IPS-NIHi7 (cell line): ENCODE results near the gene PRND.
"Not testable (repeated sequence)": the region's sequence is repeated elsewhere in the genome, so short reads cannot be mapped to it uniquely, and the experiment has no call there.

Experiments
- DNase-seq: peaks from one replicate; pipeline ENCODE4 v3.0.0; 2012; ENCODE audit warnings: mixed read lengths; ENCODE audit errors: extremely low spot score

PRND gene

DNA sequence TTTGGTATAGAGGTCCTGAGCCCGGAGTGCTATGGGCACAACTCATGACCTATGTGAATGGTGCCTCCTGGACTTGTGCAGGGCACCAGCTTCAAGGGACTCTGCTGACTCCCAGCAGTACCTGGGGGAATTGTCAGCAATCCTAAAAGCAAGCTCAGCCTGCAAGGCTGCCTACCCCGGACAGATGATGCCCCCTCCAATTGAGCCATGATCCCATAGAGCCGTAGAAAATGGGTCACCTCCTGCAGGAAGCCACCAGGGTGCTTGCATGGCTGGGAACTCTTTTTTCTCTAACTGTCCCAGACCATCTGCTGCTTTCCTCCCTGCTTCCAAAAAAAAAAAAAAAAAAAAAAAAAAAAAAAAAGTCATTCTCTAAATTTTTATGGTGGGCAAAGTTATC is 12.9 kb upstream of the PRND start:
- DNase-seq: no peak

DNA sequence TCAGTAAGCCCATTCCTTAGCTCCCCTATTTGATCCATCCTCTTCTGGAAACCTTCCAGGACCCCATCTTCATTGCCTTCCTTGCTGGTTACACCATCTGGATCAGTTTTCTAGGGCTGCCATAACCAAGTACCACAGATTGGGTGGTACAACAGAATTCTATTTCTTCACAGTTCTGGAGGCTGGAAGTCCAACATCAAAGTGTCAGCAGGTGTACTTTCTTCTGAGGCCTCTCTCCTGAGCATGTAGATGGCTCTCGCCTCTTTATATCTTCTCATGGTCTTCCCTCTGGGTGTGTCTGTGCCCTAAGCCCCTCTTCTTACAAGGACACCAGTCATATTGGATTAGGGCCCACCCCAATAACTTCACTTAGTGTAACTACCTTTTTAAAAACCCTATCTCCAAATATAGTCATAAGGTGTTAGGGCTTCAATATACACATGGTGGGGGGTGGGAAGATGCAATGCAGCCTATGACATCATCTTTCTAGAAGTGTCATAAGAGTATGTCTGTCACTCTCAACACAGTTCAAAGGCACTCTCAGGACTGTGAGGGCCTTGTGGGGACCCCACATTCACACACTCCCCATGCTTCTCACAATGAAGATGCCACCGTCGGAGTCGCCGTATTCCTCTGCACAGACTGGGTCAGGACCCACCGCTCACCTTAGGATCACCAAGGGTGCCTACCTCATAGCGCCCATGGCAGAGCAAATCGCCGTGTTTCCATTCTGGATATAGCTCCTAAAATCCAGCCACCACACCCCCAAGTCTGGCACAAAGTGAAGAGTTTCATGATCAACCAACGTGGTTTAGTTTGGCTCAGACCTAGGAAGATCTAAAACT is 12.2 kb upstream of the PRND start:
- no peak for DNase-seq

DNA sequence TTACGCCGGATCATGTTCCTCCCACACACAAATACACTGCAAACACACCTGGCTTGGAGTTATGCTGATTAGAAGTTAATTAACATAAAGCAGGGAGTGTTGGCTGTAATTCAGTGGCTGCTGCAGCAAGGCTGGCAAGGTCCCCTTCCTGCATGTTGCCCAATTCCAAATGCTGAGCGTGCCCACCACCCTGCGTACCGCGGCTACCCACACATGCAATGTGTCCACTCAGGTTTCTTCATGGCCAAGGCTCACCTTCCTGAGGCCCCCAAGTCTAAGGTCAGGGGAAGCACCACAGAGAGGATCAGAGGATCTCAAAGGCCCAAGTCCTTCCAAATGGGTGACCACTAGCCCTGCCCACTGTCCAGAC is 11.6 kb upstream of the PRND start:
- DNase-seq: no peak

DNA sequence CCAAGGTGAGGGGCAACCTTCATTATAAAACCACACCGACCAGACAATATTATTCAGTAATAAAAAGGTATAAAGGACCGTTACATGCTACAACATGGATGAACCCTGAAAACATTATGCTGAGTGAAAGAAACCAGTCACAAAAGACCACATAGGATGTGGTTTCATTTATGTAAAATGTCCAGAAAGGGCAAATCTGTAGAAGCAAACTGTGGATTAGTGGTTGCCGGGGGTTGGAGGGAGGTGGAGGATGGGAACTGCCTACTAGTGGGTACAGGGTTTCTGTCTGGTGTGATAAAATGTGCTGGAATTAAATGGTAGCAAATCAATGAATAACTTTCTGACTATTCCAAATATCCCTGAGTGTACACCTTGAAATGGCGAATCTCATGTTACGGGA is 10.2 kb upstream of the PRND start:
- no peak for DNase-seq

GRCh38 chr20:4713401-4713800 is 8.3 kb upstream of the PRND start:
- no peak for DNase-seq

GRCh38 chr20:4714818-4715217 is 6.9 kb upstream of the PRND start:
- DNase-seq: no peak

GRCh38 chr20:4717816-4718570 is 3.7 kb upstream of the PRND start:
- no peak for DNase-seq

DNA sequence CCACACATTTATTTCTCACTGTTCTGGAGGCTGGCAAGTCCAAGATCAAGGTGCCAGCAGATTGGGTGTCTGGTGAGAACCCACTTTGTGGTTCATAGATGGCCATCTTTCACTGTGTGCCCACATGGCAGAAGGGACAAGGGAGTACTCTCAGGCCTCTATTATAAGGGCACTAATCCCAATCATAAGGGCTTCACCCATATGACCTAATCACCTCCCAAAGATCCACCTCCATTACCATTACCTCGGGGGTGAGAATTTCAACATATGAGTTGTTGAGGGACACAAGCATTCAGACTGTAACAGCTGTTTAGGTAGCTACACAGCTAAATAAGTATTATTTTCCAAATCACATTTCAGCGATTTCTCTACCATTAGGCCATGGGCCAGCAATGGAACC is 2.5 kb upstream of the PRND start:
- DNase-seq: no peak

DNA sequence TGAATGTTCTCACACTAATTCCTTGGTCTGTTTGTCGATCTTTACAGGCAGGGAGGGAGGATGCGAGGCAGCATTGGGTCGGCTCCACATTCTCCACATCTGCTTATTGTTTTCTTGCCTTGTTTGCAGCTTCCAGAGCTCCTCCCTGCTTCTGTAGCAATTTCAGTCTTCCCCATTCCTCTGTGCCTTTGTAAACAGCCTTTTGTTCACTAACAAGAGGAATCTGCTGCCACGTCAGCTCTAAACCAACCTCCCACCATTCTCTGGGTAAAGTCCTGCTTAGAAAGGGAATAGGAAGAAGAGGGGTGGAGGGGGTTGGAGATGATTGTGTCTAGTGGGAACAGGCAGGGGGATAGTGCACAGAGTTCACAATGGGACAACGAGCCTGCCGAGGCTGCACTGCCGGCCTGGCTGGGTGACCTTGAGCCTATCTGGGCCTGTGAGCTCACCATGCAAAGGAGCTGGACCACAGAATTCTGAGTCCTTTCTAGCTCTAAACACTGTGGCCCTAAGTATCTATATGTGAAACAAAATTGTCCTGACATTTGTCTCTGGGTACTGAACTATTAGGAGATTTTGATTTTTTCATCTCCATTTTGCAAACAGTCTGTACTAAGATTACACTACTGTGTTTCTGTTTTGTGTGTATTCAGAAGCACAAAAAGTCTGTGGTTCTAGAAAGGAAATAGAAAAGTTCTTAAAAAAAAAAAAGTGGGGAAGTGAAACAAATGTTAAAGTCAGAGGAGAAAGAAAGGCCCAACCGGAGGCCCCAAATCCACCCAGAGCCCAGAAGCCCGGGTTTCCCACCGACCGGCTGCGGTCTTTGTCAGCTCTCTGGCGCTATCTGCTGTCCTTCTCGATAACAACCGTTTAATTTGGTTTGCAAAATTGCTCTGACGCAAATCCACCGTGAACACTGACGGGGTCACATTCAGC is 1.4 kb upstream of the PRND start:
- DNase-seq: peak; percentile 89

DNA sequence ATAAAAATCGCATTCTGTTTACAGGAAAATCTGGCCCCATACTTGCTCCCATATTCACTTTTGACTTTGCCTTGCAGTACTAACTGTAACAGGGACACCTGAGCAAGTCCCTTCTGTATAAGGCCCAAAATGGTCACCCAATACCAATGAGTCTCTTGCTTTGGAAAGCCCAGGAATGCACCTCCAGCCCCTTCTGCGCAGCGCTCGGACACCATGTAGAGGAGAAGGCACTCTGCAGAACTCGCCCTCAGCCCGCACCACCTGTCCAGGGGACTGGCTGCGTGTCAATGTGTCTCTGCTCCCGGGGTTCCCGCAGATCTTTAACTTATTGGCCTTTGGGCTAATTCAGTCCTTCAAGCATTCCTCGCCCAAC is 746 bp upstream of the PRND start:
- DNase-seq: no peak

GRCh38 chr20:4722571-4722970 is 862 bp downstream of the PRND start:
- DNase-seq: no peak

DNA sequence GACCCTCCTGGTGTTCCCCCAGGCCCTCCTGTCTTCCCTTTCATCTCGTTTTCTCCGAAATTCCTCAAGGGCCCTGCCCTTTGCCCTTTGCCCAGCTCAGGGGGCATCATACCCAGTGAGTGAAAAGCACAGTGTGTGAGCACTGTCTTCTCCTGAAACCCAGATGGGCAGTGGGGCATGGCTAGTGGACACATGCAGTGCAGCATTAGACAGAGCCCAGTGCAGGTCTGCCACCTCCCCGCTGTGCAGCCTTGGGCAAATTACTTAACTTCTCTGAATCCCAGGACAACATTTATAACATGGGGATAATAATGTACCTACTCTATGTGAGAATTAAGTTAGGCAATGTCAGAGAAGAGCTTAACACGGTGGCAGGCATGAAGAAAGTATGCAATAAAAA is 1.3 kb downstream of the PRND start:
- no peak for DNase-seq

- DNase-seq: not testable (repeated sequence)
Measured at GRCh38 chr20:4723553-4723952, 1.8 kb downstream of the PRND start.

DNA sequence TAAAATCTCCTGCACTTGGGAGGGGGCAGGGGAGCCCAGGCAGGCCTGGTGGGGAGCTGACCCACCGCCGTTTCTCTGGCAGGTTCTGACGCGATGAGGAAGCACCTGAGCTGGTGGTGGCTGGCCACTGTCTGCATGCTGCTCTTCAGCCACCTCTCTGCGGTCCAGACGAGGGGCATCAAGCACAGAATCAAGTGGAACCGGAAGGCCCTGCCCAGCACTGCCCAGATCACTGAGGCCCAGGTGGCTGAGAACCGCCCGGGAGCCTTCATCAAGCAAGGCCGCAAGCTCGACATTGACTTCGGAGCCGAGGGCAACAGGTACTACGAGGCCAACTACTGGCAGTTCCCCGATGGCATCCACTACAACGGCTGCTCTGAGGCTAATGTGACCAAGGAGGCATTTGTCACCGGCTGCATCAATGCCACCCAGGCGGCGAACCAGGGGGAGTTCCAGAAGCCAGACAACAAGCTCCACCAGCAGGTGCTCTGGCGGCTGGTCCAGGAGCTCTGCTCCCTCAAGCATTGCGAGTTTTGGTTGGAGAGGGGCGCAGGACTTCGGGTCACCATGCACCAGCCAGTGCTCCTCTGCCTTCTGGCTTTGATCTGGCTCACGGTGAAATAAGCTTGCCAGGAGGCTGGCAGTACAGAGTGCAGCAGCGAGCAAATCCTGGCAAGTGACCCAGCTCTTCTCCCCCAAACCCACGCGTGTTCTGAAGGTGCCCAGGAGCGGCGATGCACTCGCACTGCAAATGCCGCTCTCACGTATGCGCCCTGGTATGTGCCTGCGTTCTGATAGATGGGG is 3.0 kb downstream of the PRND start:
- no peak for DNase-seq

- no peak for DNase-seq
Measured at GRCh38 chr20:4725263-4725550, 3.5 kb downstream of the PRND start.

- no peak for DNase-seq
Measured at GRCh38 chr20:4726710-4727397, 5.1 kb downstream of the PRND start.

GRCh38 chr20:4728120-4728760 is 6.5 kb downstream of the PRND start:
- no peak for DNase-seq

DNA sequence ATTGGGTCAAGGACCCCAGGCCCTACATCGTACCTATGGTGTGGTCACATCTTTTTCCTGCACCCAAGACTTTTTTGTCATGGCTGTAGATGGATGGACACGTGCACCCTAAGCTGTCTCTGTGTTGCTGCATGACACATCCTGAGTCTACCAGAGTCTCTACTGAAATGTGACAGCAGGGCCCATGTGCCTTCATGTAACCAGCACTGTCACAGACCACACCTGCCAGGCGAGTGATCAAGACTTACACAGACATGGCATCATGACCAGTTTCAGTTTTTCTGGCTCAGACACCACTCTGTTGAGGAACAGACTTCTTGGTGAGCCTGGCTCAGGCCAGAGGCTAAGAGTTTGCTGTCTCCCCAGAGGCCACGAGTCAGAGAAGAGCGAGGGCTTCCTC is 7.6 kb downstream of the PRND start:
- no peak for DNase-seq

DNA sequence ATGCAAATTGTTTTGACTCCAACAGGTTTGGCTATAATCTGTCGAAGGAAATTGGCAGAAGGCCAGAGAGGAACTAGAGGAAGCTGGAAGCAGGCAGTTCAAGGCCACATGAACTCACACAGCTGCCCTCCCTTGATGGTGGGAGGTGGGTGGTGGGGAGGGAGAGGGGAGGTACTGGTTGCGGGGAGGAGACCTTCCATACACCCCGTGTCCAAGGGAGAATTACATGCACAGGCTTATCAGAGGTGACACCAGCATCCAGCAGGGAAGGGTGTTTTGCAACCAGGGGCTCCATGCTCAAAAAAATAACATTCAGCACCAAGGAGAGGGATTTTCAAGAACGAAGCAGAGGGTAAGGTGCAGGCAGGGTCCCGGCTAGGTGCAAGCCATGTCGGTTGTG is 9.1 kb downstream of the PRND start:
- peak; percentile 42 for DNase-seq

DNA sequence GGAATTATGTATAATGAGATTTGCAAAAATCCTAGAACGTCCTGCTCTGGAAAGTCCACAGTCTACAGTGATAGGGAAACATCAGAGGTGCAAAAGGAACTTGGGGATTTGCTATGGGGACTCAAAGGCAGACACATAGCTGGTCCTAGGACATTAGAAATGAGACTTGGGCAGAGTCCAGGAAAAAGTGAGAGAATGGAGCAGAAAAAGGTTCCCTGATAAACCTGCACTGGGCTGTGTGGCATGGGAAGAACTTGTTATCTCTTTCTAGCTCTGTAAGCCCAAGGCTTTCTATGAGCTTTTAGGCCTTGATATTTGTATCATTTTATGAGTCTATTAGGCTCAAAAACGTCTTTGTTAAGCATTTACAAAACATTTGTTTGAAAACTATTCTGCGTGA is 15.2 kb downstream of the PRND start:
- no peak for DNase-seq
